OCI-M1 (cell line): Measurements from ENCODE around the gene MYL4.
"Not testable (repeated sequence)": the region's sequence is repeated elsewhere in the genome, so short reads cannot be mapped to it uniquely, and the experiment has no call there.

Experiments
- DNase-seq: peaks from one replicate; lab custom pipeline; 2025; lab: John Stamatoyannopoulos, UW

MYL4 gene

GRCh38 chr17:47193931-47194511 is 15.1 kb upstream of the MYL4 start:
- no peak for DNase-seq

- DNase-seq: peak; percentile 72
Measured at GRCh38 chr17:47197821-47198220, 11.3 kb upstream of the MYL4 start.

- peak; percentile 83 for DNase-seq
Measured at GRCh38 chr17:47199627-47200324, 9.4 kb upstream of the MYL4 start.

GRCh38 chr17:47200325-47200664 is 8.9 kb upstream of the MYL4 start:
- DNase-seq: no peak

GRCh38 chr17:47201166-47201565 is 8.0 kb upstream of the MYL4 start:
- DNase-seq: no peak

- peak; percentile 64 for DNase-seq
Measured at GRCh38 chr17:47203984-47204721, 5.0 kb upstream of the MYL4 start.

- peak; percentile 85 for DNase-seq
Measured at GRCh38 chr17:47204722-47205418, 4.3 kb upstream of the MYL4 start.

GRCh38 chr17:47205419-47205963 is 3.7 kb upstream of the MYL4 start:
- peak; percentile 72 for DNase-seq

GRCh38 chr17:47207143-47208067 is 1.7 kb upstream of the MYL4 start:
- DNase-seq: no peak

- no peak for DNase-seq
Measured at GRCh38 chr17:47209499-47209898, 351 bp downstream of the MYL4 start.

- DNase-seq: peak; percentile 51
Measured at GRCh38 chr17:47210105-47210504, 957 bp downstream of the MYL4 start.

GRCh38 chr17:47210779-47211178 is 1.6 kb downstream of the MYL4 start:
- DNase-seq: no peak

GRCh38 chr17:47212458-47212857 is 3.3 kb downstream of the MYL4 start:
- DNase-seq: peak; percentile 14

- peak; percentile 65 for DNase-seq
Measured at GRCh38 chr17:47213540-47213939, 4.4 kb downstream of the MYL4 start.

- no peak for DNase-seq
Measured at GRCh38 chr17:47214931-47215330, 5.8 kb downstream of the MYL4 start.

- not testable (repeated sequence) for DNase-seq
Measured at GRCh38 chr17:47216821-47217220, 7.7 kb downstream of the MYL4 start.

- DNase-seq: not testable (repeated sequence)
Measured at GRCh38 chr17:47217279-47217678, 8.1 kb downstream of the MYL4 start.

- DNase-seq: peak; percentile 92
Measured at GRCh38 chr17:47218896-47219430, 9.8 kb downstream of the MYL4 start.

- DNase-seq: no peak
Measured at GRCh38 chr17:47219621-47220475, 10.7 kb downstream of the MYL4 start.

- no peak for DNase-seq
Measured at GRCh38 chr17:47220531-47220999, 11.4 kb downstream of the MYL4 start.
